ENCODE results near the gene RAD51B.

Gene RAD51B

DNA sequence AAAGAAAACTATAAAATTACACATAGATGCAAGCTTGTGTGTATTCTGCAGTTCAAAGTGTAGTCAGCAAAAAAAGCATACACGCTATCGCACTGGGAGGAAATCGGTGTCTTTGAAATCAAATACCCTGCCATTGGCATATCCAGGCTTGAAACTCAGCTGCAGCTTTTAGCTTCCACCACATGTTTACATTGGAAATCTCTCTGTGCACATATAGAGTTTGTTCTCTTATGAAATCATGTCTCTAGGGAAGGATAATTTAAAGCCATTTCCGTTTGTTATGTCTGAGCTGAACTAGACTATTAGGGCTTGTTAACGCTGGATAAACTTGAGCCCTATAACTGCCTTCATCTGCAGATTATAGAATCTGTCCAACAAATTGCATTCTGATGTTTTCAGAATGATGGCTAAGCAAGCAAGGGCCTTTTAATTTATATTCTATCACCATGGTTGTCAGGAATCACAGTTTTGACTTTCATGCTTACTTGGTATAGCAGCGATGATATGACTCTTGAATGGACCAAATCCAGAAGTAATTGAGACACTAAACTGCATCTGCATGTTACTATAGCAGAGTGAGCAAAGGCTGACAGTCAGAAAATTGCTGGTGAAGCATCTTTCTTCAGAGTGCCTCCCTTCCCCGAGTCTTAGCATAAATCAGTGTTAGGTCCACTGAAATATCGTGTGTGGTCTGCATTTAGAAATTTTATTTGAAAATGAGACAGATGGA lies 530.5 kb downstream of the RAD51B start:
- DNase-seq: no peak

DNA sequence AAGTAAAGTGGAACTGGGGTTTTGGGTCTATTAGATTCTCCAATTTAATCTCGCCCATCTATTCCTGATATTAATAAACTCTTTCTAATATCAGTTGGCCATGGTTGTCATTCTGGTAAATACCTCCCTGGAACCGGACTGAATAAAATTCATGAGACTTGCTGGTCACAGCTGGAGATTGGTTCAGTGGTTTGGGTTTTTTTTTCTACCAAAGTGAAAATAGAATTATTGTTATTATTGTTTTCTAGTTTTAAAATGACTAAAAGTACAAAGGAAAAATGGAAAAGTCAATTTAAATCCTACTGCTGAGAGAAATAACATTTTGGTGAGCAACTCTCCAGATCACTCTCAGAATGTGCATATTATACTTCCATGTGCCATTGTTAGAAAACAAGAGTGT lies 535.8 kb downstream of the RAD51B start:
- no peak for DNase-seq

DNA sequence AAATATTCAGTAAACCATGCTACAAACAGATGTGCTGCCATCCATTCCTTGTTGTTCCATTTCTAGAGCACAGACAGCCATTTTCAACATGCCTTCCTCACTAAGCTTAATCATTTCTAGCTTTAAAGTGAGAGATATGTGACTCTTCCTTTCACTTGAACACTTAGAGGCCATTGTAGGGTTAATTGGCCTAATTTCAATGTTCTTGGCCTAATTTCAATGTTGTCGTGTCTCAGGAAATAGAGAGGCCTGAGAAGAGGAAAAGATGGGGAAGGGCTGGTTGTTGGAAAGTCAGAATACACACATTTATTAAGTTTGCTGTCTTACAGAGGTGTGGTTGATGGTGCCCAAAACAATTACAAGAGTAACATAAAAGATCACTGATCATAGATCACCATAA lies 538.2 kb downstream of the RAD51B start:
- DNase-seq: no peak

DNA sequence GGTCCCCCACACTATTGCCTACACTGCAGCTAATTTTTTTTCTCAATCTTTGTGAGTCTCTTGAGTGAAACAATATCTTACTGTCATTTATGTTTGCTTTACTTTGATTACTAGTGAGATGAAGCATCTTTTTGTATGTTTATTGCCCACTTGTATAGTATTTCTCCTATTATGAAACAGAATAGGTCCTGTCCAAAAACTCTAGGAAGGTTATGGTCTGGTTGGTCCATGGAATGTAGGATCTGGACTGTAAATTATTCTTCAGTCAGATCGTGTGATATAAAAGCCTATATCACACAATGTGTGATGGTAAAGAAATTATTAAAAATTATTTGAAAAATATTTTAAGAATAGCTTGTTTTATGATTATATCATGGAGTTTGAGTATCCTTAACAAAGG lies 538.9 kb downstream of the RAD51B start:
- no peak for DNase-seq

DNA sequence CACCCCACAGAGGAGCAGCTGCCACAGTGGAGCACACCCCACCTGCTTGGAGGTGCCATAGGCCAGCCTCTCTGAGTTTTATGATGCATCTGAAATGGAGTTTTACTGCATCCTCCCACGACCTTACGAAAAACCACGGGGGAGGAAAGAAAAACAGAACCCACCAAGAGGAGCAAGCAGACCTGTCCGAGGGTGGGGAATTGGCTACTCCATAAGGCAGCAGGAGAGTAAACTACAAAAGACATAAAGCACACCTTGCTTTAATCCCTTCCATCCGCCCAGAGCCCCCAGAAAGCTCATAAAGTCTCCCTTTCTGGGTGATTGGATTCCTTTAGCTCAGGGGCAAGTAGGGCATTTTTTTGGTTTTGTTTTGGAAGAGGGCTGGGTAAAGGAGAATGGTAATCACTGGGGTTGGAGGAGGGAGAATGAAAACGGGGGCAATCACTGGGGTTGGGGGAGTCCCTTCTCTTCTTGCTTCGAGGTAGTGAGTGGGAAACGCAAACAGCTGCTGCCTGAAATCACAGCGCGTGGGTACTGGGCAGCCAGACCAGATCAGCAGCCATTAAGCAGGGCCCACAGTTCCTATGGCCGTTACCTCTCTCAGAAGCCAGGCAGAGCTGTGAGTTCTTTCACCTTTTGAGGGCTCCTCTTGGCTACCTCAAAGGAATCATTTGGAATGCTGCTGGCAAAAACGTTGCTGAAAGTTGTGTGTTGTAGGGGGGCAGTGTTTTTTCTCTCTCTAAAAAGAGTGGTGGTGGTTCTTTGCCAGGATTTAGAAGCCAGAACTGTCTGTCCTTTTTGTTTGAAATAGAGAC lies 539.6 kb downstream of the RAD51B start:
- DNase-seq: no peak

DNA sequence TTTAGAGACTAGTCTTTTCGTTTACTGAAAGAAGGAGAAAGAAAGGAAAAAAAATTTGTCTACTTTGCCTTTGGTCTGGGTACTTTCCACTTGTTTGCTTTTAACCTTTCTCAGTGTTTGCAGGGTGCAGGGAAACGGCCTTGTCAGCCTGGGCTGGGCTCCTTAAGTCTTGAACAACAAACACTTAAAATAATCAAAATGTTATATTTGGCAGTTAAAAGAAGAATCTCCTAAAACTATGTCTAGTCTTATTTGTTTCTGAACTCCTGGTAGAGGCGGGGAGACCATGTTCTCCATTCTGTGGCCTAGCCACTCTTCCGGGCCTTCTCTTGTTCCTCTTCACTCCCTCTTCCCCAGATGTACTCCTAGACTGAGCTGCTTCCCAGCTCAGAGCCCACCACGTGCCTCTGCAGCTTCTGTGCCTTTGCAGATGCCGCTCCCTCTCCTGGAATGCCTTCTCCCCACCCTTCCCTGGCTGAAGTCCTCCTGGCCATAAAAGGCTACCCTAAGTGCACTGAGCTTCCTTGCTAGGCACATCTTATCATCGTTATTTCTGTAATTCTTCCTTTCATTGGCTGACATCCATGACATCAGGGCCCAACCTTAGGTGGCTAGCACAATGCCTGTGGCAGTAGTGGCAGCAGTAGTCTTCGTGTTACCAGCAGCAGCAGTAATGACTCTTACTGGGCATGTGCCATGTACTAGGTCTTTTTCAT lies 540.4 kb downstream of the RAD51B start:
- DNase-seq: peak; percentile 20

DNA sequence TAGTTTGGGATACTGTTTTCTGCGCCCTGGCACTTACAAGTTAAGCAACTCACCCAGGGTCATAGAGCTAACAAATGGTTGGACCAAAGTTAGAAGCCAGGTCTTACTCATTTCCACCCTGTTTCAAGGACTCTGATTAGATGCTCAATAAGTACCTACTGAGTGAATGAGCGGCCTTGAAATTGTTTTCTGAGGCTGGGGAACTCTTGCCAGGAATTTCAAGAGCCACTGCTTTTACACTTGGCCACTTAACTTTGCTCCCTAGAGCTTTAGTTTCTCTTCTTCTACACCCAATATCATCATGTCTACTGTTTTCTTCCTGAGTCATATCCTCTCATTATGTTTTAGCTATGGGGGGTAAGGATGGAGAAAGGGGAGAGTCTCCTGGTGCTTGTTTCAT lies 541.7 kb downstream of the RAD51B start:
- DNase-seq: peak; percentile 15

DNA sequence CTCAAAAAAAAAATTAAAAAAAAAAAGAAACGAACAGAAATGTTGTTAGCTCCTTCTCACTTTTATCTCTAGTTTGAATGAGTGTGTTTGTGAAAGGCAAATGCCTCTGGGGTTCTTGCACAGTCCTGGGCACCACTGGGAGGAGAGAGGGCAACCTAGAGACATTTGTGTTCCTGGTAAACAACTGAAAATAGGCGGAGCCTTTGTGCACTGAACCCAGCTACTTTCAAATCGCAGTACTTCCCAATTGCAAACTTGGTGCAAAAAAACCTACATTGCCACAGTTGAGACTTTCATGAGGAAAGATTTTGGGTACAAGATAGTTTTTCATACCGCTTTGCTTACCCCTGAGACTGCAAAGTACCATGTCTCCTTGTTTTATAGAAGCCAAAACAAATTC lies 543.3 kb downstream of the RAD51B start:
- DNase-seq: no peak

DNA sequence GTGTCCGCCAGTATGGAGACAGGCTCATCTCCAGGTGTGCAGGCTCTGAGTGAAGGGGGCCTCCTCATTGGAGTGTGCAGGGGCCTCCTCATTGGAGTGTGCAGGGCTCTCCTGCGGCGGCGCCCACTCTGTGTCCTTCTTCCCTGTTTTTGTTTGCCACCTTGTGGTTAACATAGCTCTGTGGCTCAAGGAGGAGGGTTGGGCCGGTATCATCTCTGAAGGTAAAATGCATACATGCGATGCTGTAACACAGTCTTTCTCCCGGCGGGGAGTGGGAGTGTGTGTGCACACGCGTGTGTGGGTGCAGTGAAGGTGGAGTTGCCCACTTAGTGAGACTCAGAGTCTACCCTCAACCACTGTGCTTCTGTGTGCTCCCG lies 543.9 kb downstream of the RAD51B start:
- no peak for DNase-seq

DNA sequence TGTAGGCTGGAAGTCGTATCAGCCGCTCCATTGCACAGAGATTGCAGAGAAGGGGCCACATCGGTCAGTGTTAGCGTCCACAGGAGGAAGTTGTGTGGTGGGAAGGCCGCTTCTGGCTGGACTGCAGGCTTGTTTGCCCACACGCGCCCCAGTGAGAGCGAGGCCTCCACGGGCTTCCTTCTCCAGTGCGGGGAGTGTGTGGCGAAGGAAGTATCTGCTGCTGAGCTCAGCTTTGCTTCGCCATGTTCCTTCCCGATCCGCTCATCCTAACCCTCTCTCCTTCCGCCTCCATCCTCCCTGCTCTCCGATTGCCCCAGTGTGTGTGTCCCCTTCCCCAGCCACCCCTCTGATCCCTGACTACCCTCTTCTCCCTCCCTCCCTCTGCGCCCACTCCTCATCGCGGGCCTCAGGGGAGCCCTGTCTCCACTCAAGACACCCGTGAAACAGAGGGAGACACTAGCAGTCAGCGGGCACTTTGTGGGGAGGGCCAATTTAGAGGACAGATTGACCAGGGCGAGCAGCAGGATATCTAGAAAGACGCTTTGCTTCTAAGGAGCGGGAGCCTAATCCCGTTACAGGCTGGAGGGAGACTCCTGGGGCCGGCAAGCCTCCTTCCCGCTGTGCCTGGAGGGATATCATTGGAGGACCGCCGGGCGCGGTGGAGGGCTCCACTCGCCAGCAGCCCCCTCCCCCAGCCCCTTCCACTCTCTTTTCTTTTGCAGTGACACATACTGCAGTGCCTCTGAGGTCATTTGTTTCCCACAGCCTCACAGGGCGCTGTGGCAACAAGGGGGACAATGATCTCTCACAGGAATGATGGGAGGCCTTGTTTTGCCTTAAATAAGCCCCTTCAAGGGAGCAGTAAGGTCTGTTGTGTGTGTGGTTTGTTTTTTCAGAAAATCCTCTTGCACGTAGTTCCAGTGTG lies 544.5 kb downstream of the RAD51B start:
- DNase-seq: no peak

DNA sequence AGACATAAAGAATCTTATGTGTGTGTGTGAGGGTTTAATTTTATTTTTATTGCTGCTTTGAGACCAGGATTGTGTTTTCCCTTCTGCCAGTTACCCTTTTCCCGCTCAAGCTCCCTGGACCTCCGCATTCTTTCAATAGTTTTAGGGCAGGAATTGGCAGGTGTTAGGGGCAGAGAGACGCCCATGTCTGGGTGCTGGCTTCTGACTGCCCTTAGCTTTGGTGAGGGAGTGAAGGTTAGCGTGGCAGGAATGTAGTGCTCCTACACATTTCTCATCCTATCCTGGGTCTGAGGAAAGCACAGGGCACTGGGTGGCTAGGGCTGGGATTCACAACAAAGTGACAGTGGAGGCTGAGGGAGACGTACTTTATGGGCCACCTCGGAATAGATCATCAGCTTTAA lies 545.2 kb downstream of the RAD51B start:
- DNase-seq: no peak

DNA sequence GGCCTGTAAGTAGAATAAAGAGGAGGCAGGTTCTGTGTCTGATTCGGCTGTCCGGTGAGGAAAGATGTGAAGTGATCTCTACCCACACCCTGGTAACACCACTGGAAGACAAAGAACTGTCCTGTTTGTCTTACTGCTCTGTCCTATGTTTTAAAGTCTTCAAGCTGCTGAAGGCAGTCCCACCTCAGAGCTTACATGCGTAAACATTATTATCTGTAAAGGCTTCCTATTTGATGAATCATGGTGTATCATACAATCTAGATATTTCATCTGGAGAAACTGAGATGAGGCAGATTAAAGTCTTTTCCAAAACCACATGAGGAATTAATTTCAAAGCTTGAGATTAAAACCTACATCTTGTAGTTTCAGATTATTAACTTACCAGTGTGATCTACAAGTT lies 545.6 kb downstream of the RAD51B start:
- peak; percentile 72 for DNase-seq

DNA sequence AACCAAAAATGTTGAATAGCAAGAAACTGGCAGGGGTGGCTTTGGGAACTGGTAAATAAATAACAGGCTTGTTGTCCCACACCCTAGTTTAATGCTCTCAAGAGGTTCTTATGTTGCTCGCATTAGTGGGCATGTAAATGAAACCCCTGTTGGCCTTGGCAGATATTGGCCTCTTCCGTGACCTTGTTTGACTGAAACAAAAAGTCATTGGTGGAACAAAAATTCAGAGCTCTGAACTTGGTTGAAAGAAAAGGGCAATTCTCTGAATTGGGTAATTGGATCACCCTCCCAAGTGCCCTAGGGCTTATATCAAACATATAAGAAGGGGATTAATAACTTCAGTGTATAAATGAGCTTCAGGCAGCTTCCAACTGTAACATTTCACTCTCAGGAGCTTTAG lies 547.1 kb downstream of the RAD51B start:
- no peak for DNase-seq

DNA sequence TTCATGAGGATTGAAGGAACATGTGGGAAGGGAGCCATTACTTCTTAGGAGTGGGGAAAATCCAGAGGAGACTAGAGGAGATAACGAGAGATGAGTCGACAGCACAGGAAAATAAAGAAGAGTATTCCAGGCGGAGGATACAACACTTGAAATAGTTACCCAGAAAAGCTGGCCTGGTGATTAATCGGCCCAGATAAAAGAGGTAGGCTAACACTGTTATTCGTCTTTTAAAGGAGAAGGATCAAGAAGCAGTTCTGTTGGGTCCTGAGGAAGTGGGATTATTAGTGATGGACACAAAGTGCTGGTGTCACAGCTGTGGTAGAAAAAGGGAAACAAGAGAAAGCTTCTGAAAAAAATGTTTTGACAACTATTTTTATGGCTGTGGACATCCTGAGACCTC lies 548.0 kb downstream of the RAD51B start:
- DNase-seq: no peak

DNA sequence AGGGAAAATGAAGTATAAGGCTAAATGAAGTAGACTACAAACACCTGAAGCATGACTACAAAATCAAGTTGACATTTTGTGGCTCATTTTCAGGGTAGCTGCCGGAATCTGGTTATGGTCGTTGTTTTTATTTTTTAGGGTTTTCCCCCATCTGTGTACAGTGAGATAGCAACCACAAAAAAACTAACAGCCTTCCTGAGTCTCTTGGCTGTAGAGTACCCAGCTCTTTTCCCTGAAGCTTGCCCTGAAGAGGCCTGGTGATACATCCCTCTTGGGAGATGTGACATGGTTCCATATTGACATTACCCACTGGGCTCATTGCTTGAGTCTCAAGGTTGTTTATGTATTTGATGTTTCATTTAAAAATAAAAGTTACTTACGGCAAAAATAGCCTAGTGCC lies 549.3 kb downstream of the RAD51B start:
- DNase-seq: no peak

DNA sequence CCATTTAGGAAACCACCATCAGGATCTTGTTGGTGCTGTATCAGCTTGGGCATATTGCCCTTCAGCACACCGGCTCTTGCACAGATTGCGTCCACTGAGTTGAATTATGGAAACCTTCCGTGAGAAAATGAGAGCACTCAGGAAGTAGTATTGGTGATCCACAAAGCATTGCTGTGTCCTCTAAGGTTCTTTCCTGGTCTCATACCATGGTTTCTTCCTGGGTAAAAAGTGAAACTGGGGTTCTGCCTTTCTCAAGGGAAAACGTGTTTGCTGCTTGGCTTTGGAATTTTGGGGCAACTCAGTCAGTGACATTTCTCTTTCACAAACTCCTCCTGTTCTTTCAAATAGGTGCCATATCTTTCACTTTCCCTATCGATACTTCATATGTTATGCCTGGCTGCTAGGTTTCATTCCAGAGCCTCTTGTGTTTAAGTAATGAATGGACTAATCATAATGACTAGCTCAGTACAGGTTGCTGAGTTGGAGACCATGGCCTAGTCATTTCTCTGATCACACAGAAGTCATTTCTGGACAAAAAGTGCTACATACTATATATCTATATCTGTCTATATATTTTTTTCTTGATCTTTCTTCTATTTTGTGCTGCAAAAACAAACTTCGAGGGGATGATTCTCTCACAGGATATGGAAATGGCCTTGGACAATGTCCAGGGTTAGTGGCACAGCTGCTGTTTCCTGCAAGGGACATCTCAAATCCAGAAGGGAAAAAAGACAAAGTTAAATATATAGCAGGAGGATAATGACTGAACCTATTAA lies 549.9 kb downstream of the RAD51B start:
- no peak for DNase-seq

DNA sequence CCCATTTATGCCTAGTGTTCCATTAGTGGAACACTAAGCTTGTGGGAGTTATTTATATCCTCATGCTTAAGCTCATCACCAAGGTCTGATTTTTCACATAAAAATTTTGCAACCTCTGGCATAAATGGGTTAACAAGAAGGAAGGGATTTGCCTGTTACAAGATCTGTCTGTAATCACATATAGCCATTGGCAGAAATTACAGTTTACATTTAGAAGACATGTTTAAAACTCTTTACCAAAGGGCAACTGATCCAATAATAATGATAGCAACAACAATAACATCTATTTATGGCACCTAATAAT lies 550.4 kb downstream of the RAD51B start:
- no peak for DNase-seq

DNA sequence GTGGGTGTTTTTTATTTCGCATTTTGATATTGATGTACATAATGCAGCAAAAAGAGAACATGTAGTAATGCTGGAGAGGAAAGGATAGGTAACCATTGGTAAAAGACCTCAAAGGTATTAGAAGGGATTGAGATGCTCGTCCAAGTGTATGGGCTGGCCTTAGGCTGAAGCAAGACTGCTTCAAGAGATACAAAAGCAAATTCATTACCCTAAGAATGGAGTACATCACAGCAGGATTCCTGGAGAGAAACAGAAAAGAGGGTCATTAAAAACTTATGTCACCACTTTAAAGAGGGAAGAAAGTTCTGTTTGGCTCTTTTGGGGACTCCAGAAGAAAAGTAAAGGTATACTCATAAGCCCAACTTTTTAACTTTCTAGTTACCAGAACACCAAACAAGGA lies 552.8 kb downstream of the RAD51B start:
- no peak for DNase-seq

DNA sequence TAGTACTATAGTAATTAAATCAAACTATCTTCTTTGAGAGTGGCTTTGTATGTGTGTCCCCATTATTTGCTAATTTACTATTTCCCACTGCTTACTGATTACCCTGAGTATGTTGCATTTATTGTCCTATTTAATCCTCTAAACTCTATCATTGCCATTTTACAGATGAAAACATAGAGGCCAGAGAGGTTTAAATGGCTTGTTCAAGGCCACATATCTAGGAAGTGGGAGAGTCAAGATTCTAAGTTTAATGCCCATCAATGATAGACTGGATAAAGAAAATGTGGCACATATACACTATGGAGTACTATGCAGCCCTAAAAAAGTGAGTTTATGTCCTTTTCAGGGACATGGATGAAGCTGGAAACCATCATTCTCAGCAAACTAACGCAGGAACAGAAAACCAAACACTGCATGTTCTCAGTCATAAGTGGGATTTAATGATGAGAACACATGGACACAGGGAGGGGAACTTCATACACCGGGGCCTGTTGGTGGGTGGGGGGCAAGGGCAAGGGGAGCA lies 553.6 kb downstream of the RAD51B start:
- DNase-seq: no peak

DNA sequence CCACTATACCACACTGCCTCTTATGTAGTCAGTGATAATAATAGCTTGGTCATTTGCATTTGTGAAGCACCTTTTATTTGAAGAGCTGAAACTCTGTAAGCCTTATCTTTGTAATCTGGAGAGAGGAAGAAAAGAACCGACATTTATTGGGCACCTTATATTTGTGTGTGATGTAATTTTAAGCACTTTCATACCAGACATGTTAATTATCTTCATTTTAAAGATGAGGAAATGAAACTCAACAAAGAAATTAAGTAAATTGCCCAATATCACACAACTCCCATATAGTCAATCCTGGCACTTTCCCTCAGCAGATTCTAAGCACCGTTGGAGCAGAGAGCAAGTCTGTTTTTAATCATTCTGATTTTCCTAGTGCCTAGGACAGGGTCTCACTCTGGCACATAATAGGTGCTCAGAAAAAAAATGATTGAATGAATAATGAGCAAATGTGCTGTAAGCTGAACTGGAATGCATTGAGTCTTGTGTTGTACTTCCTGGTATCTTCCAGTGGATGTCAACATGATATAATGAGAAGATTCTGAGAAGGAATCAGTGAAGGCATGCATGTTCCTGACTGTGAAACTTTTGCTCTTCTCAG lies 554.4 kb downstream of the RAD51B start:
- no peak for DNase-seq

DNA sequence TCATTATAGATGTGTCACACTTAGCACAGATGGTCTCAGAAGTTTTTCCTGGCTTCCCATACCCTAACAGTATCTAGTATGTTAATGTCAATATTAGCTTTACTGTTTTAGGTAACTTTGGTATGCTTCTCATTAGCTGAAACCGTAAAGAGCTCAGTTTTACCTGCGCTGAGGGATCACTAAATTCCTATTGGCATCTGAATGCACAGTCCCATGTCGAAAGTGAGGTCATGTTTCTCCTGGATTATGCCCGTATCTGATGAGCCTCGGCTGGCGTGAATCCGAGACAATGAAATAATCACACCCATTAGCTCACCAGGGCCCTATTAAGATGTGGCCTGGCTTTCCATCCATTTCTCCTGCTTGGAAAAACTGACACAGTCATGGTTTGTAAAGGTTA lies 555.1 kb downstream of the RAD51B start:
- no peak for DNase-seq

DNA sequence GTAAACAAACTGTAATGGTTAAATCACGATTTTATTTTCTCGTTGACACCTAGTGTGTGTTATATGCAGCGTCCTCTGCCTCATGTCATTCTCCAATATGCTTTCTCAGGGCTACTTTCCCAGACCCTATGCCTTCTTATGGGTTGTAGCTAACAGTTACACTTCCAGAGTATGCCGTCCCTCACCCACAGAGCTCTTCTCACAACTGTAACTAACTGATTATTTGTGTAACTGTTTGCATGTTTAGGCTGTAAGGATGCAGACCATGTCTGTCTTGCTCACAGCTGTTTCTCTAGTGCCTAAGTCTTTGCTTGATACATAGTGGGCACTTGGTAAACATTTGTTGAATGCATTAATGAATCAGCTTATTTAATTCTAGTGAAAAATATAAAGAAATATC lies 555.8 kb downstream of the RAD51B start:
- no peak for DNase-seq

Measured in HCEC 1CT (cell line).